Central memory CD4-positive, alpha-beta T cell (primary cell): Measurements from ENCODE around the gene PTPN1.

ENCODE experiments used
- DNase-seq: peaks from one replicate; pipeline ENCODE4 v3.0.0; 2022

PTPN1 gene

DNA sequence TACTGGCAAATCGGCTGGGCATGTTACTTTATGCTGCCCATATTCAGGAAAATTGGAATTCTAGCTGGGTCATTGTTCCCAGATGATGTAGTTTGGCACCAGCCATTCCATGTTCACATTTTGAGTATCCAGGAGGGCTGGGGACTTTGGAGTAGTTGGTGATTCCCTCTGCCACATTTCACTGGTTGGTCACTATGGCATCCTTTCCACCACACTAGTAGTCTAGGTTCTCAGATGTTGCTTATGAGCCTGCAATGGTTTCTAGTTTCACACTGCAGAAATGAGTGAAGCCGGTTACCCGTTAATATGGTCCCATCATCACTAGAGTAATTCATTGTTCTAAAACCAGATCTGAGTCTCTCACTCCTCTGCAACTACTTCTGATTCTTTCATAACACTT, 4.6 kb downstream of the PTPN1 start:
- no peak for DNase-seq

DNA sequence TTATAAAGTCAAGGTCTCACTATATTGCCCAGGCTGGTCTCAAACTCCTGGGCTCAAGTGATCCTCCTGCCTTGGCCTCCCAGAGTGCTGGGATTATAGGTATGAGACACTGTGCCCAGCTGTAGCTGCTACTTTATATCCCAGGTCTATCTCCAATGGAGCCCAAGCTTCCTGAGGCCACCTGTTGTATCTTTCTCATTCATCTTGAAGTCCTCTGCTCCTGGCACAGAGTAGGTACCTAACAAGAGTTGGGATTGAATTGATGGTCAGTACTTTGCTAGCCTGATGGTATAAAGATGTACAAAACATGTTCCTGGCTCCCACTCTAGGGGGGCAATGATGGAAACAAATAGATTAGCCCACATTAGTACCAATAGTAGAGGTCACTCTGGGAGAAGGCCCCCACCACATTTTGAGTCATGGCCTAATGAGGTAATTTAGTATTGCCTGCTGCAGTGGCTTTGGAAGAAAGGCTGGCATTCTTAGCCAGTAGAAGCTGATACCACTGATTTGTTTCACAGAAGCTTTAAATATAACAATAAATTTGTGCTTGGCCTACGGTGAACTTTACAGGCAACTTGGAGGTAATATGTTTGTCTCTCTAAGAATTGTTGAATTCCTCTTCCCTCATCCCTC, 5.4 kb downstream of the PTPN1 start:
- DNase-seq, result no peak

DNA sequence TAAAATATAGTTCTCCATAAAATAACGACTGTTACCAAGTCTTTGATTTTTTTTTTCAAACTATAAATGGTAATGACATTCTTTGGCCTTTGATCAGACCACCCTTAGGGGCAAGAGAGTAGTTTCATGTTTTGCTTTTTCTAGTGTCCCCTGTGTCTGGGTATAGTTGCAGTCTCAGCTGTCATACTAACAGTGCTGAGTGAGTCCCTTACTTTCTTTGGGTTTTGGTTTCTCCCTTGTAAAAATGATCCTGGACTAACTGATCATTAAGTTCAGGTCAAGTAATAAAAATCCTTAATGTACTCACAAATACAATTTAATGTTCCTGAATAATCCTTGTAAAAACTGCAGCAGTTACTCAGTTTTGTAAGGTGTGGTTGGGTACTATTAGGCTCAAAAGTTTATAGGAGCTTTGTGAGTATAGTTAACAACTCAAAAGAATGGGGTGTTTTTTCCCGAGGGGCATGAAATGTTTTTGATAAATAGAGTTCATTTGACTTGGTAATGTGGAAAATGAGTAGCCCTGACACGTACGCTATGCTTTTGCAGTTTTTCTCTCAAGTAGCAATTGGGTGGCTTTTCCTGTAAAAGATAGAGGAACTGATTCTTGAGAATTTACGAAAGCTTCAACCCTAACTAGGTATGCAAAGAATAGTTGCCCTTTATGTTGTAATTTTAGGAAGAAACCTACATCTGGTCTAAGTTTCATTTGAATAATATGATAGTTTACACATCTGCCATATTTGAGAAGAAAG, 6.2 kb downstream of the PTPN1 start:
- DNase-seq, result no peak

DNA sequence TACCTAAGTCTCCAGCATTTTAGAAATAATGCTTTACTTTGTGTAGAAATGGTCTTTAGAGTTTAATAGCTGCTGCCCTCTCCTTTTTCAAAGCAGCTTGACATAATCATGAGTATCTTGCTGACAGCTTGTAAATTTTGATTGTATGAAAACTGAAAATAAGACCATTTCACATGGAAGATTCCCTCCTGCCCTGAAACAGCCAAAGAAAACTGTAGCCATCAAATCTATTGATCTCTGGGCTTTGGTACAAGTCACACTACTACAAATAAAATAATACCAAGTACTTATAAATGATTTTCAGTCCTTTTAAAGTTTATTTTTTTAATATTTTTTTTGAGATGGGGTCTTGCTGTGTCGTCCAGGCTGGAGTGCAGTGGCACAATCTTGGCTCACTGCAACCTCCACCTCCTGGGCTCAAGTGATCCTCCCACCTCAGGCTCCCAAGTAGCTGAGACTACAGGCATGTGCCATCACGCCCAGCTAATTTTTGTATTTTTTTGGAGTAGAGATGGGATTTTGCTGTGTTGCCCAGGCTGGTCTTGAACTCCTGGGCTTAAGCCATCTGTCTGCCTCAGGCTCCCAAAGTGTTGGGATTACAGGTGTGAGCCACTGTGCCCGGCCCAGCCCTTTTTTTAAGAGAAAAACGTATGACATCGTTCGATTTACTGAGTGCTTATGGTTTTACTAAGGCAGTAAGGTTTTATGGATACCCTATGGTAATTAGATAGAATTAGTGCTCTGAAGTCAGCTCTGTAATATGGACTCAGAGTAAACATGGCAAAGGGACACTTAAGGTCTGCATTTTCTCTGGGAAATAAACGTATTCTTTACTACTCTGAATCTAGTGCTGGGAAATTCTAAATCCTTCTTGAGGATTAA, 7.0 kb downstream of the PTPN1 start:
- no peak for DNase-seq

DNA sequence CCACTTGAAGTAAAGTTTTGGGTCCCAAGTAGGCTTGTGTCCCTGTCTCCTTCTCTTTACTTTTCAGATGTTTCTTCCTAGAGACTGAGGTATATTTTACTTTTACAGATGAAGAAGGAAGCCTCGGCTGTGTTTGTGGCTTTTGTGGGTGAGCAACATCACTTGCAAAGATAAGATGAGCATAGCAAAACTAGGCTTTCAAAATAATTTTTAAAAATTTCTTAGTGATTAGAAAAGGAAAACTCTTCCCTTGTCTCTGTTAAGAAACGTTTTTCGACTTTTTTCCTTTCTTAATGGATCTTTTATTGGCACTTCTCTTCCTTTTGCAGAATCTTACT, 7.6 kb downstream of the PTPN1 start:
- DNase-seq, result peak; percentile 24

DNA sequence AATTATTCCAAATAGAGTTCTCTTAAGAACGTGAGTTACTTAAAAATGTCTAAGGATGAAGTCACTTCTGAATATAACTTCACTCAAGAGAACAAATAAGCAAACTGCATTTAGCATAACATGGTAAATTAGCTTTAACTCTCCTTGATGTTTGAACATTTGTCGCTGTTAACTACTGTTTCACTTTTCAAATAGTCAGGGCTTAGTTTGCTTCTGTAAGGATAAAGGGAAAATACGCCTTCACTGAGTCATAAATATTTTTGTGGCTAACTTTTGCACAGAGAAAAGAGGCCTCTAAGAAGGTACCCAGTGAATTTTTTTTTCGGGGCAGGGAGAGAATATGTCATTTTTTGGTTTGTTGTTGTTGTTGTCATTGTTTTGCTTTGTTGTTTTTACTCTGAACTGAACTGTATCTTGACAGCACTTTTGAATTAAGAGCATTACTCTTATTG, 8.1 kb downstream of the PTPN1 start:
- DNase-seq, result no peak

DNA sequence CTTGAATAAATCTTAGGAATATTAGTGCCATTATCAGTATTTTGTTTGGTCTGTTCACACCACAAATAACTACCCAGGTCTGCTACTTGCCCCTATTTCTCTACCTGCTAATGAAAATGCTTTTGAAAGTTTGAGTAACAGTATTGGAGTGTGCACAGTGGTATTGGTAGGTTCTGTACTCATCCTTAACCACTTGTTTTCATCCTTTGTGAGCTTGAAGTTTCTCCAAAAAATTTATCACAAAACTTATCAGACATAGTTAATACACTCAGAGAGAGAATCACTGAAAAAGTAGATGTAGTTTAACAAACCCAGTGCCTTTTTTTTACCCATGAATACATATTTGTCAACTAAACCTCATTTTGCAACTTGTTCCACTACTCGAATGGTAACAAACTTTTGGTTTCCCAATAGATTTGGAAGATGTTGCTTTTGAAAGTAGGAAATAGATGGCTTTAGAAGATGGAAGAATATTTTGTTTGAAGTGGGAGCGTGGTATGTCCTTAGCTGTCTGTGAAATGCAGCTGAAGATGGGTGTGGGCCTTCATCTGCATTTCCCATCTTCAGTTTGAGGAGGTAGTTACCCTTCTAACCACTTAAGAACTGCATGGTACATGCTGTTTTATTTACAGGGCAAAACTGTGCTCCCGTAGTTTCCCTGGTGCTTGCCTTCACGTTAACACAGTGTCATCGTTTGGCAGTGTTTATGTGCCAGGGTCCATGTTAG, 9.0 kb downstream of the PTPN1 start:
- peak; percentile 38 for DNase-seq

DNA sequence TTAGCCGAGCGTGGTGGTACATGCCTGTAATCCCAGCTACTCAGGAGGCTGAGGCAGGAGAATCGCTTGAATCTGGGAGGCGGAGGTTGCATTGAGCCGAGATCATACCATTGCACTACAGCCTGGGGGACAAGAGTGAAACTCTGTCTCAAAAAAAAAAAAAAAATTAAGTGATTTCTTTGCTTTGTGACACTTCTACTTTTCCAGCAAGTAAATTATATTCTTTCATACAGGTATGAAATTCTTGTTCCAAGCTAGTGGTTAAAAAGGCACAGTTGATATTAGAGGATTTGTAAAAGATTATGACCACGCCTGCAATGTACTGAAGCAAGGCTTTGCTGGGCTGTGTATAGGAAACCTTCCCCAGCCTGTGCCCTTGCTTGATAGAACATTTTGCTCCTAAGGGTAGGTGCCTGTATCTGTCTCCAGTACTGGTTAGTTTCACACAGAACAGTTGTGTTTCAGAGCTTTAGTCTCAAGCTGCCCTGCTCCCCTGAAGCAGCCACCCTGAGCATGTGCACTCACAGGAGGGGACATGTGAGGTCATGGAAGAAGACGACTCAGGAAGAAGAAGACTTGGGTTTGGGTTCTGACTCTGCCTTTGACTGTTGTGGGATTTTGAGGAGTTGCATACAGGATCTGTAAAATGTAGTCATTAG, 10.2 kb downstream of the PTPN1 start:
- peak; percentile 12 for DNase-seq

DNA sequence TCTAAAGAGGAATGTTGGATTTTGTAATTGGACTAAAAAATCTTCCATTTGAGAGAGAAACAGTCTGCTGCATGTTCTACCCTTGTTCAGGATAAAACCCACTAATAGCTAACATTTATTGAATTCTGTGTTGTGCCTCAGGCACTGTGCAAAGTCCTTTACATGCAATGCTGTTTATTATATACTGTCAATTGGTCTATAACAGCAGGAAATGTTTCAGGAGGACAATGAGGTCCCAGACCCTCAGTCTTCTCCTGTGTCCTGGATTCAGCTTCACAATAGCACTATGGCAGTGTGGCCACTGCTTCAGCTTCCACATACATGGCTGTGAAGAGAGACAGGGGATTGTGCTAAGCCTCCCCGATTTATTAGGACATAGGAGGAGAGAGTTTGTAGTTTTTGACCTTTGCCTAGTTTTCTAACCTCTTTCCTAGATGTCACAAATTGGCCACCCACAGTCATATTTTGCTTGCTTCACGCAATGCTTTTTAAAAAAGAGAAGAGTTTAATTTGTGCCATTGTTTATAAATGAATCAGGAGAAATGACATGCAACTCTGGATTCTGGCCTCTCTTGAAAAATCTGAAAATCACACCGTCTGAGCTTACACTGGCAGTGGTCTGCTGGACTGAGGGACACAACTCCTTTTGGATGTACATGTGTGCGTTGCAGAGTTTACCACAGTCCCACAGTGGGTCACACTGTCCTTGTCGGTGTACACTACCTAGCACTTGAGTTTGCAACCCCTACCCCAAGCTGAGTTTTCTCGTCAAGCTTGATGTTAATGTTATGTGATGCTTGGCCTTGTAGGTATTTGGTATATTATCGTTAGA, 11.3 kb downstream of the PTPN1 start:
- DNase-seq, result no peak

DNA sequence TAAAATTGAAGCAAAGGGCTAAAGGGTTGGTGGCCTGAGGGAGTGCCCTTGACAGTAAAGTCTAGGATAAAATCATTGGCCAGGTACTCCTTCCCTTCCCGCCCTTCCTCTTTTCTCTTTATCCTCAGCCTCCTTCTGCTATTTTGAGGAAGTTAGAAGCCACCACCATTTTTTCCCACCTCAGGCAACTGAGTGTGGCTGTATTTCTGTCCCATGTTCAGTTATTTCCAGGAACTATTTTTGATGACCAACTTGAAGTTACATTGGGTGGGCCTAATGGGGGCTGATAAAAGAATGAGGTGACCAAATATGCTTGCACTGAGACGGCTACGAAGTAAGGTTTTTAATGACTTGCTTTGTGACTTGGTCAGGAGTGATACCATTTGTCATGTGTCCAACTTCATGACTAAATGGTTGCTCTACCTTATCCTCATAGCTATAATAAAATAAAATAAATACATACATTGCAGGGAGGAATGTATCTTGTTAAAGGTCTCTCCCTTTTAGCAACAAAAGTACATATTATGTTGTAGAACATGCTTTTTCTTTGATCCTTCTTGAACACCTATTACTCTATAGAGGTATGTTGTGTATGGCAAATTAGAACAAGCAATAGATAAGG, 12.0 kb downstream of the PTPN1 start:
- no peak for DNase-seq

DNA sequence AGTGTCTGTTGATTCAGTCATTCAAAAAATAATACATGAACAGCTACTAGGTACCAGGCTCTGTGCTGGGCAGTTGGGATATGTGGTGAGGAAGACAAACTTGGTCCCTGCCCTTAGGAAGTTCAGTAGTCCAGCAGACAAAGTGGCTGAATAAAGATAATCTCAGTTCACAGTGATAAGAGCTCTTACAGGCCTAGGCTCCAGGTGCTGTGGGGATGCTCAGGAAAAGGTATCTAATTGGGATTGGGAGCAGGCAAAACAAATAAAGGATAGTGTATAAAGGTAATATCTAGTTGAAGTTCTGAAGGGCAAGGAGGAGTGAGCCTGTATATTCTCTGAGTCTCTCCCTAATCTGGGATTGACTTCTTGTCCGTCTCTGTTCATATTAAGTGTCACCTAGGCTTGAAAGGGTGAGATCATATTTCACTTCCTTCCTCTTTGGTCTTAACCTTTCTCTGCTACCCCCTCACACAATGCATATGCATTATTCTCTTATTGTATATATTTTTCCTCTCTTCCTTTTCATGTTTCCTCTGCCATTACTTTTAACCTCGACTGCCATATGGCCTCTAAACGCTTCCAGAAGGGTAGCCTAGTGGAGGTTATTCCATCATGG, 13.5 kb downstream of the PTPN1 start:
- DNase-seq, result no peak

DNA sequence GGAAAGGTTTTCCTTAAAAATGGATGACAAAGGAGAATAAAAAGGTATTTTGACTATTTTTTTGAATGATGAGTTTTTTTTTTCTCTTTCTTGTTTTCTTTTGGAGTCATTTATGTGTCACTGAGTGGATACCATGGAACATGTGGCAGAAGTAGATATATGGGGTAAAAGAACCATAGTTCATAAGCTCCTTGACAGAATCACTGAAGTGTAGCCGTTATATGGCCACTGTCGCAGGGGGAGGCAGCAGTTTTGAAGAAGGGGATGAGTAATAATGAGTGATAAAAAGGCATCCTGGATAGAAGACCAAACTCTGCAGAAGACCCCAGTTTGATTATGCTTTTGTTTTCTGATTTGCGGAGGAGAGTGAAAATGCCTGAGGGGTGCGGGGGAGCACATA, 15.5 kb downstream of the PTPN1 start:
- DNase-seq, result no peak

DNA sequence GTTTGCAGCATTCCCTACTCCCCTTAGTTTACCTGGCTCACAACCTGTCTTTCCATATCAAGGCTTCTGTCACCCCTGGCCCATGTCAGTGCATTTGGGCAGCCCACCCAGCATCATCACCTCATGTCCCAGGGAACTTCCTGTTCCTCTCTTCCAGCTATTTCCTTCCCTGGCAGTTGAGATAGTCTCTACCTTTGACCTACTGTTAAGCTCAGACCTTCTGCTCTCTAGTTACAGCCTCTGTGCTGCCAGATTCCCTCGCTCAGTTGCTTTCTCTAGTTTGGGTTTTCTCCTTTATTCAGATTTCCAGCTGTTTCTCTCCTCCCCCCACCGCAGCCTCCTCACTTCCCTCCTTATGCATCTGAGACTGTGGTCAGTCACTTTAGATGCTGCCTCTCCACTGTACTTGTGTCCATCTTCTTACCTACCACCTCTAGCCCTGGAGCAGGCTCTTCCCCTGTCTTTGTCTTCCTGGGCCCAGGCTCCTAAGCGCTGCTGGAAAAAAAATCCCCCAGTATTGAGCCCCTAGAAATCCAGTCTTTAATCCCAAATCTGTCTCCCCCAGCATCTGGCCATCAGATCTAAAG, 16.3 kb downstream of the PTPN1 start:
- no peak for DNase-seq

DNA sequence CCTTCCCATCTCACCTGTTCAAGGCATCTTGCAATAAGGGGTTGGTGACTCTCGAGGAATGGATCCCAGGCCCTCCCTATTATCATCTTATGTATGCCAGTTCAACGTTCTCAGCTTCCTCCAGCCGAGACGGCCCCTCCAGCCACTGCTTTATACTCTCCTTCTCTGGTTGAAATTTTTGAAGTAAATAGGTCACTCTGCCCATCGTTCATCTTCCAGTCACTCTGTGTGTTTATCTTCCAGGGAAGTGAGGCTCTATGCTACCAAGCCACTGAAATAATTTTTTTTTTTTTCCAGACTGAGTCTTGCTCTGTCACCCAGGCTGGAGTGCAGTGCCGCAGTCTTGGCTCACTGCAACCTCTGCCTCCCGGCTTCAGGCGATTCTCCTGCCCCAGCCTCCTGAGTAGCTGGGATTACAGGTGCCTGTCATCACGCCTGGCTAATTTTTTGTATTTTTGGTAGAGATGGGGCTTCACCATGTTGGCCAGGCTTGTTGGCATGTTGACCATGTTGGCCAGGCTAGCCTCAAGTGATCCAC, 17.0 kb downstream of the PTPN1 start:
- no peak for DNase-seq

DNA sequence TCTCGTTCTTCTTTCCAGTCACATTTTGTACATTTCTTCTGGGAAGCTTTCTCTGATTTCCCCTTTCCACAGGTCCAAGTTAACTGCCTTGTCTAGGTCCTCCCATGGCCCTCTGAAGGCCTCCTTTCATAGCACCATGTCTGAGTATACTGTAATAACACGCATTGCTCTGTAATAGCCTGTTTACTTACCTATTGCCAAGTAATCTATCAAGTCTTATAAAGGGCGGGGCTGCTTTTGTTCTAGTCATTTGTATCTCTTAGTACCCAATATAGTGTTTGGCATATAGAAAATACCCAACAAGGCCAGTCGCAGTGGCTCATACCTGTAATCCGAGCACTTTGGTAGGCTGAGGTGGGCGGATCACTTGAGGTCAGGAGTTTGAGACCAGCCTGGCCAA, 17.9 kb downstream of the PTPN1 start:
- DNase-seq, result no peak

DNA sequence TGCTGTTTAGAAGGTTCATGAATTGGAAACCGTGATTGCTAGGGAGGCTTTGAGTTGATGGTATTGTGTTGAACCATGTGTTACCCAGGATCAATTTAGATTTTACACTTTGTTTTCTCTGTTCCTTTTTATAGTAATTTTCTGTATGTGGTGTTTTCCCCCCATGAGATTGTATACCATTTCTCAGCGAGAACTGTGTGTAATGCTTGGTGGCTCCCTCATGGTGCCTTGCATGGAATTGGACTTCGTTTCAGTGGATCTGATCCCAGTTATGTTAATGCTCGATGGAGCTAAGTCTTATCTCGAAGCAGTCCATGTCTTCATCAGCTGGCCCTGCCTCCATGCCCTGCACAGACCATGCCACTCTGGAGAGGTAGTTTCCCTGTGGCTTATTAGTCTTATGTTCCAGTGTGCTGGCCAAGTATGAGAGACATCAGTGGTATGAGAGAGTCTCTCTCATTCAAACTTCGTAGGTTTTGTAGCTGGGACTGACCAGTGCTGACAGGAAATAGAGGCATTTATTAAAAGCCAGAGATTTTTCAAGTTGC, 18.7 kb downstream of the PTPN1 start:
- no peak for DNase-seq

DNA sequence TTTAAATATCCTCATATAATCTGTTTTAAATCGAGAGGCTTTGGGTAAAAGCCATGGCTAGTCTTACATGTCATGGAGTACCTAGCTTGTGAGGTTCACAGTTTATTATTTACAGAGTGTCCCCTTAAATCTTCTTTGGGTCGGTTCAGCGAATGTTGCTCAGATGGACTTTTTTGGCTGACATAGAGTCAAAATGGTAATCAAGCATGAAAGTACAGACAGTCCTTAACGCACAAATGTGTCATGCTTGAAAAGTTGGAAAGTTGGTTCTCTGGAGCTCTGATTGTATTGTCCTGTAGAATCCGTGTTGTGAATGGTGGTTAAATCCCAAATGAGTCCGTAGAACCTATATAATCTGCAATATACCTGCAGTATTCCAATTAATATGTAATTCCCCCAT, 22.0 kb downstream of the PTPN1 start:
- no peak for DNase-seq

DNA sequence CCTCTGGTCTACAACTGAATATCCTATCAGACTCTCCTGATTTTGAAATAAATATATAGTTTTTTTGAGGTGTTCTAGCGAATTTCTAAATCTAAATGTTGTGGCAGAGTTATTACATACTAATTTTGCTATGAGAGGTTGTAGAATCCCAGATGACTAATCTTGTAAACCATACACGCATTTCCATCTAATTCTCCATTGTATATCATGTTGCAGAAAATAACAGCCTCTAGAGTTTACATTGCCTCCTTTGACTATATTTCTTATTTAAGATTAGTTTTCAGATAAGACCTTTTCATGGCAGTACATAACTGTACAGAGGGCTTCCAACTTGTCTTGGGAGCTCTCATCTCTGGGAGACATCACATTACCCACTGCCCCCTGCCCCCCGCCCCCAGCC, 22.9 kb downstream of the PTPN1 start:
- DNase-seq, result no peak

DNA sequence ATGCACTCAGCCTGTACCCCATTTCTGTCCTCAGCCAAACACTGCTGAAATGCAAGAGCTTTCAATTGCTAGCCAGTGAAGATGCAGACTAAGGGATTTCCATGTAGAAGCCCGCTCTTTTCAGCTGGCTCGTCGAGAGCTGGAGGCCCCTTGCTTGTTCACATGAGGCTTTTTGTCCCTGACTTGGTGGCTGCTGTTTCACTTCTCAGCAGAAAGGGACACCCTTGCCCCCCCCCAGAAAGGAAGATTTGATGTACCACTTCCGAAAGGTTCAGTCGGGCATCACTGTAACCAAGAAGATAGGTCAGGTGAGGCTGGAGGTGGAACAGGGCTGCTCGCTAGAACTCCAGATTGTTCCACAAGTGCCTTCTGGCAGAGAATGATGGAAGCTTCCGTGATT, 23.3 kb downstream of the PTPN1 start:
- no peak for DNase-seq

DNA sequence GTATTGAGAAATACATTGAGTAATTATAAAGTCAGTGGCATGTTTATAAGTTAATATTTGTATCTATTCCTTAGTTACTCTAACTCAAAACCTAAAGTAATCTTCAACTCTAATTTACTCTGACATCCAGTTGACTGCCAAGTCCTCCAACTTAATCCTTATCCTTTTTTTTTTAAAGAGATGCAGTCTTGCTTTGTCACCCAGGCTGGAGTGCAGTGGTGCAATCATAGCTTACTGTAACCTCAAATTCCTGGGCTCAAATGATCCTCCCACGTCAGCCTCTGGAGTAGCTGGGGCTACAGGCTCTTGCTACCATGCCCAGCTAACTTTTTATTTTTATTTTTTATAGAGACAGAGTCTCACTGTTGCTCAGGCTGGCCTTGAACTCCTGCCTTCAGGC, 24.4 kb downstream of the PTPN1 start:
- DNase-seq, result no peak
